Naive thymus-derived CD4-positive, alpha-beta T cell (primary cell): Measurements from ENCODE around the gene DNAH9. TPM values are rescaled to one million over a fixed set of nuclear protein-coding genes. Genes with fewer than 3 reads are reported as not detected.

Experiments used
- ATAC-seq: fragments of 150-1000 bp; cut with Tn5 transposase; 2 replicates; pipeline ENCODE4 v1.10.0; 2021; ENCODE audit warnings: mild to moderate bottlenecking, moderate library complexity
- CTCF ChIA-PET: fragments of 350-600 bp; sonication (Branson Sonifier 250); formaldehyde crosslinking; loops from one replicate; lab custom pipeline; 2021; ENCODE audit warnings: antibody characterized with exemption; lab: Charles Lee
- POLR2A ChIA-PET: fragments of 350-600 bp; sonication (Branson Sonifier 250); formaldehyde crosslinking; loops from one replicate; lab custom pipeline; 2021; ENCODE audit warnings: antibody characterized with exemption, inconsistent platforms; lab: Charles Lee
- DNase-seq, 9 donors: peaks; one replicate each; pipeline versions ENCODE4 v3.0.0 to v3.0.0-alpha.2; 2020 to 2022; ENCODE audit warnings: mixed read lengths in 1 of 9
- H3K27ac ChIP-seq: one replicate; pipeline ENCODE4 v1.7.0; 2013; ENCODE audit warnings: mild to moderate bottlenecking, low read depth, low read length, moderate library complexity
- H3K27me3 ChIP-seq, 2 donors: one replicate each; pipeline ENCODE4 v1.7.0; 2013; ENCODE audit warnings: low read length in 2 of 2, mild to moderate bottlenecking in 2 of 2, moderate library complexity in 2 of 2; ENCODE audit not compliant: control insufficient read depth in 2 of 2, insufficient read depth in 2 of 2
- H3K36me3 ChIP-seq, 3 experiments: 1 replicate in 2 of 3; 2 replicates in 1 of 3; pipeline ENCODE4 v1.7.0; 2013; ENCODE audit warnings: low read length in 3 of 3, mild to moderate bottlenecking in 3 of 3, moderate library complexity in 1 of 3; ENCODE audit not compliant: insufficient read depth in 3 of 3, control insufficient read depth in 2 of 3
- H3K4me1 ChIP-seq, 2 donors: one replicate each; pipeline ENCODE4 v1.7.0; 2013; ENCODE audit warnings: low read length in 2 of 2, mild to moderate bottlenecking in 2 of 2, moderate library complexity in 1 of 2; ENCODE audit not compliant: control insufficient read depth in 2 of 2, insufficient read depth in 2 of 2
- H3K4me3 ChIP-seq: 2 replicates; pipeline ENCODE4 v1.7.0; 2013; ENCODE audit warnings: mild to moderate bottlenecking, low read length
- H3K9me3 ChIP-seq, 3 experiments: 1 replicate in 2 of 3; 2 replicates in 1 of 3; pipeline ENCODE4 v1.7.0; 2013; ENCODE audit warnings: low read length in 3 of 3; ENCODE audit not compliant: control insufficient read depth in 2 of 3
- H3K27ac Mint-ChIP-seq, 9 donors: one replicate each; pipeline ENCODE4 v1.8.0; 2020 to 2022; ENCODE audit warnings: mixed read lengths in 9 of 9, mild to moderate bottlenecking in 8 of 9, moderate library complexity in 5 of 9, inconsistent platforms in 2 of 9
- H3K27me3 Mint-ChIP-seq, 5 donors: one replicate each; pipeline ENCODE4 v1.8.0; 2021 to 2022; ENCODE audit warnings: mixed read lengths in 5 of 5, mild to moderate bottlenecking in 1 of 5
- H3K36me3 Mint-ChIP-seq, 5 donors: one replicate each; pipeline ENCODE4 v1.8.0; 2020 to 2022; ENCODE audit warnings: mixed read lengths in 5 of 5, mild to moderate bottlenecking in 3 of 5, inconsistent platforms in 1 of 5
- H3K4me1 Mint-ChIP-seq, 7 donors: one replicate each; pipeline ENCODE4 v1.8.0; 2020 to 2022; ENCODE audit warnings: mixed read lengths in 7 of 7, mild to moderate bottlenecking in 3 of 7, inconsistent platforms in 1 of 7
- H3K4me3 Mint-ChIP-seq, 10 donors: one replicate each; pipeline ENCODE4 v1.8.0; 2020 to 2022; ENCODE audit warnings: mild to moderate bottlenecking in 10 of 10, mixed read lengths in 10 of 10, moderate library complexity in 6 of 10, inconsistent platforms in 2 of 10
- H3K9me3 Mint-ChIP-seq, 11 donors: one replicate each; pipeline ENCODE4 v1.8.0; 2020 to 2022; ENCODE audit warnings: mixed read lengths in 11 of 11, mild to moderate bottlenecking in 4 of 11, inconsistent platforms in 1 of 11, moderate library complexity in 1 of 11
- intact Hi-C, 2 donors: fragments of 100-400 bp; cut with micrococcal nuclease; formaldehyde crosslinking; loops; one replicate each; pipeline ENCODE4 v1.15.1; 2023
- polyA plus RNA-seq, 2 donors: library from polyadenylated mRNA; unstranded; fragments of 300-500 nt; fragmentation: Illumina TruSeq; gene quantifications; one replicate each; pipeline ENCODE4 v1.2.3, GENCODE V29; 2021
- total RNA-seq, 6 experiments: library from RNA in 5 of 6; stranded (reverse) in 5 of 6; gene quantifications; 1 replicate in 5 of 6; 2 replicates in 1 of 6; pipeline ENCODE4 v1.2.3 and lab custom pipeline; 2021 to 2026

DNAH9 gene
- total and polyA plus RNA-seq, 7 experiments from 2014 or later: not detected

DNA sequence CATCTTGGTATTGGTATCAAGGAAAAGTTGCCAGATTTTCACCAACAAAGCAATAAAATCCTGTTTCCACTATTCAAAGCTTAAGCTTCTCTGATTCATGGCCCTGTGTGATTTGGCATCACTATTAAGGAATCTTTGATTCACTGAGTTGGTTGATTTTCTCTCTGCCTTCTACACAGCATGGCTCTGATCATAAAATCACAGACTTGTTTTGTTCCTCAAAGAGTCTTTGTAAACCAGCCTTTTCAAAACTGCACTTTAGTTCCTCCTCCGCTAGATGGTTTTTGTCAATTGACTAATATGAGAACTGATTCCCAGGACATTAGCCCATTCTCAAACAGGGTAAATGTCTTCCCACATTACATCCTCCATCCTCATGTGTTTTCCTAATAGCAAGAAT is 197.6 kb downstream of the DNAH9 start:
- Mint-ChIP-seq H3K27me3 (no peaks in the 10 kb centered on the region), H3K27ac (no peak overlapping the region), H3K4me3 (no peak overlapping the region), H3K36me3 (no peaks in the 10 kb centered on the region), H3K9me3 (peaks cover 0 to 18% (median 5%) of the 10 kb centered on the region in 11 donors), H3K4me1 (no peaks in the 10 kb centered on the region)
- ATAC-seq (no peak), DNase-seq (no peak)
- no peaks in the 10 kb centered on the region for H3K27me3 ChIP-seq
- no peaks in the 10 kb centered on the region for H3K4me1 ChIP-seq
- H3K36me3 ChIP-seq: no peaks in the 10 kb centered on the region
- ChIA-PET POLR2A (no interaction called here), CTCF (no interaction called here)
- intact Hi-C loops: no loop called here
- no peaks in the 10 kb centered on the region for H3K9me3 ChIP-seq
- H3K4me3 ChIP-seq: no peak overlapping the region
- no peak overlapping the region for H3K27ac ChIP-seq

DNA sequence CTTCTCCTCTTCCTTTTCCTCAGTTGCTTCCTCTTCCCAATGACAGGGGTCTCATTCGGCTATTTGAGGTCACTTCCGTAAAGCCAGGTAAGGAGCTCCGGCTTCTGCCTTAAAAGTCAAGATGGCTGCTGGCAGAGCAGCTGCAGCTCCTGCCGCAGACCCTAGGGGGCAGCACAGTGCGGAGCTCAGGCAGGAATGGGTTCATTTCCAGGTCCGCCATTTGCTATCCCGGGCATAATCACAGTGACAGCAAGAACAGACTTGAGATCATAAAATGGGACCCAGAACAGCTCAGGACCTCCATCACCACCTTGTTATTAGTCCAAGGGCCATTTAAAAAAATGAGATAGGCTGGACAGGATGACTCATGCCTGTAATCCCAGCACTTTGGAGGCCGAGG is 199.5 kb downstream of the DNAH9 start:
- ATAC-seq (no peak), DNase-seq (no peak)
- no peak overlapping the region for H3K27ac ChIP-seq
- H3K27me3 ChIP-seq: no peaks in the 10 kb centered on the region
- H3K4me1 Mint-ChIP-seq: no peaks in the 10 kb centered on the region
- no peak overlapping the region for H3K27ac Mint-ChIP-seq
- H3K27me3 Mint-ChIP-seq: no peaks in the 10 kb centered on the region
- ChIA-PET CTCF (no interaction called here), POLR2A (no interaction called here)
- H3K4me3 Mint-ChIP-seq: no peak overlapping the region
- intact Hi-C loops: no loop called here
- H3K9me3 Mint-ChIP-seq: peaks cover 0 to 16% (median 5%) of the 10 kb centered on the region in 11 donors
- H3K36me3 Mint-ChIP-seq: no peaks in the 10 kb centered on the region
- no peaks in the 10 kb centered on the region for H3K9me3 ChIP-seq
- H3K4me1 ChIP-seq: no peaks in the 10 kb centered on the region
- no peaks in the 10 kb centered on the region for H3K36me3 ChIP-seq
- H3K4me3 ChIP-seq: no peak overlapping the region

DNA sequence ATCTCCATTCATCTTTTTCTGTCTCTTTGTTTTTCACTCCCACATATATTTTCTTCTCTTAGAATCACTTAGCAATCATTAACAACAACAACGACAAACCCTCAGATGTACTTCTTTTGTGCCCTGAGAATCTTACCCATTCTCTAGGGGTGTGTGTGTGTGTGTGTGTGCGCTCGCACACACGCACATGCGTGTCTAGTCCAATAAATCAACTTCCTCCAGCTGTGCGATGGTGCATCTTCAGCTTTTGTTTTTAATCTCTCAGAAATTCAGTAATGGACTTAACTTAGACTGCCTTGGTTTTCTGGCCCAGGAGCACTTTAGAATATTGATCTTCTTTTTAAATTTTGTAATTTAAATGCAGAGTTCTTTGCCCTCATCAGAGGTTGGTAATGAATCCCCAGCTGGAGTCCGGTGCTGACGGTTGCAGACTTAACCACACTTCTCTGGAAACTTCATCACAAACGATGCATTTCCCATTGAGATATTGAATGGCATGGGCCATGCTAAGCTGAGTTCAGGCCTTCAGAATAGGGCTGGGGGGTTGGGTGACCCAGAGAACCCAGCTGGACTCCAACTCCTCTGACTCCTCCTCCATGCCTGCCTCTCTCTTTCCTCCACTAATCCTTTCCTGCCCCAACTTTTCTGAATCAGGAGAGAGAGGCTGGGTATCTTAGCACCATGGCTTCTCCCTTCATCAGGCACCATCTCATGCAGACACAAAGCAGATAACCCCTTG is 205.1 kb downstream of the DNAH9 start:
- ChIA-PET POLR2A (no interaction called here), CTCF (no interaction called here)
- H3K9me3 ChIP-seq: no peaks in the 10 kb centered on the region
- peaks cover 0 to 10% (median 0%) of the 10 kb centered on the region in 5 donors for H3K27me3 Mint-ChIP-seq
- no peaks in the 10 kb centered on the region for H3K4me1 Mint-ChIP-seq
- H3K4me3 ChIP-seq: no peak overlapping the region
- no peaks in the 10 kb centered on the region for H3K27me3 ChIP-seq
- H3K36me3 Mint-ChIP-seq: no peaks in the 10 kb centered on the region
- intact Hi-C loops: no loop called here
- peaks cover 0 to 11% (median 2%) of the 10 kb centered on the region in 11 donors for H3K9me3 Mint-ChIP-seq
- H3K36me3 ChIP-seq: no peaks in the 10 kb centered on the region
- no peak overlapping the region for H3K27ac Mint-ChIP-seq
- H3K4me3 Mint-ChIP-seq: peak overlapping the region in 1 of 10 donors; percentile 10
- no peak for ATAC-seq
- no peak for DNase-seq
- H3K27ac ChIP-seq: no peak overlapping the region
- no peaks in the 10 kb centered on the region for H3K4me1 ChIP-seq

DNA sequence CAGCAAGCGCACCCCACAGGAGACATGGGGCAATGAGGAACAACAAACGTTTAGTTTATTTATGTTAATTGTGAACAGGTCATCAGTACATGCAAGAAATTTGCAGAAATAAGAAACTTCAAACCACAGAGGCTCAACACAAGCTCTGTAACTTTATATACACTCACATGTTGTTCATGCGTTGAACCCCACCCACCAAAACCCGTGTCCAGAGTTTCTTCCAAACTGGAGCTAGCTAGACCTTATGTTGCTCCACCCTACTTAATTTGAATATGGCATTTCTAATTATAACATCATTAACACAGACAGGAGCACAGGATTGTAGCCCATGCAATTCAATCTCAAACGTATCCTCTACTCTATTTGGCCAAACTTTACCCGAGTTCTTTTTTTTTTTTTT is 206.9 kb downstream of the DNAH9 start:
- Histone ChIP-seq H3K4me1 (no peaks in the 10 kb centered on the region), H3K27me3 (no peaks in the 10 kb centered on the region), H3K9me3 (no peaks in the 10 kb centered on the region), H3K27ac (no peak overlapping the region), H3K36me3 (no peaks in the 10 kb centered on the region), H3K4me3 (no peak overlapping the region)
- H3K4me1 Mint-ChIP-seq: no peaks in the 10 kb centered on the region
- H3K27ac Mint-ChIP-seq: no peak overlapping the region
- ChIA-PET CTCF (no interaction called here), POLR2A (no interaction called here)
- intact Hi-C loops: no loop called here
- peaks cover 0 to 11% (median 3%) of the 10 kb centered on the region in 11 donors for H3K9me3 Mint-ChIP-seq
- peaks cover 0 to 15% (median 0%) of the 10 kb centered on the region in 5 donors for H3K27me3 Mint-ChIP-seq
- DNase-seq (no peak), ATAC-seq (no peak)
- no peaks in the 10 kb centered on the region for H3K36me3 Mint-ChIP-seq
- H3K4me3 Mint-ChIP-seq: no peak overlapping the region

DNA sequence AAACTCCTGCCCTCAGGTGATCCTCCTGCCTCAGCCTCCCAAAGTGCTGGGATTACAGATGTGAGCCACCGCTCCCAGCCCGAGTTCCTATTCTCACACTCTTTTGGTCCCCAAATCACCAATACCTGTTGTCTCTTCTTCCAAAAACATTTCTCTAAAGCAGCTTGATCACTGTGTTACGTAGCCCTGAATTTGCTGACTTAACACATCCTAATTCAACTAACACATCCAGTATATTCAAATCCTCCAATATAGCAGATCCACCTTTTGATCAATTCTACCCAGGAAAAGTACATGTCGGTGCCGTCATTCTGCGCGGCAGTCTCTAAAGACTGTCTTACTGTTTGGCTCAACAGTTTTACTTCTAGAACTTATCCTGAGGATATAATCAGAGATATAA is 207.7 kb downstream of the DNAH9 start:
- Mint-ChIP-seq H3K27ac (no peak overlapping the region), H3K4me3 (no peak overlapping the region), H3K9me3 (peaks cover 0 to 11% (median 3%) of the 10 kb centered on the region in 11 donors), H3K27me3 (peaks cover 0 to 19% (median 0%) of the 10 kb centered on the region in 5 donors), H3K36me3 (no peaks in the 10 kb centered on the region), H3K4me1 (no peaks in the 10 kb centered on the region)
- Histone ChIP-seq H3K27me3 (no peaks in the 10 kb centered on the region), H3K36me3 (no peaks in the 10 kb centered on the region), H3K27ac (no peak overlapping the region), H3K4me1 (no peaks in the 10 kb centered on the region), H3K9me3 (no peaks in the 10 kb centered on the region), H3K4me3 (no peak overlapping the region)
- no peak for ATAC-seq
- DNase-seq: no peak
- POLR2A ChIA-PET: no interaction called here
- intact Hi-C loops: no loop called here
- CTCF ChIA-PET: no interaction called here

DNA sequence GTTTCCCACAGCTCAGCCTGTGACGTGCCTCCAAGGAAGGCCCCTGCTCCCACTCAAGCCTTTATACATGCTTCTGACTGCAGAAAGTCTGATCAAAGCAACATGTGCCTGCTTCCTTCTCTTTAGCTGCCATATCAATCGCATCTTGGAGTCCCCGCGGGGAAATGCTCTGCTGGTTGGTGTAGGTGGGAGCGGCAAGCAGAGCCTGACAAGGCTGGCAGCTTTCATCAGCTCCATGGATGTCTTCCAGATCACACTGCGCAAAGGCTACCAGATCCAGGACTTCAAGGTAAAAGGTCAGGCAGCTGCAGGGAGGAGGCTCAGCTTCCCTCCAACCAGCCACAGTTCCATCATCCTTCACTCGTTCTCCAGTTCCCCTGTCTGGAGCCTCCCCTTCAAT is 209.3 kb downstream of the DNAH9 start:
- Histone ChIP-seq H3K4me1 (no peaks in the 10 kb centered on the region), H3K27ac (no peak overlapping the region), H3K4me3 (no peak overlapping the region), H3K27me3 (no peaks in the 10 kb centered on the region), H3K9me3 (no peaks in the 10 kb centered on the region), H3K36me3 (no peaks in the 10 kb centered on the region)
- H3K27me3 Mint-ChIP-seq: peaks cover 0 to 19% (median 0%) of the 10 kb centered on the region in 5 donors
- ChIA-PET CTCF (no interaction called here), POLR2A (no interaction called here)
- no peaks in the 10 kb centered on the region for H3K36me3 Mint-ChIP-seq
- H3K4me1 Mint-ChIP-seq: no peaks in the 10 kb centered on the region
- intact Hi-C loops: no loop called here
- H3K4me3 Mint-ChIP-seq: no peak overlapping the region
- ATAC-seq (no peak), DNase-seq (no peak)
- peaks cover 0 to 11% (median 4%) of the 10 kb centered on the region in 11 donors for H3K9me3 Mint-ChIP-seq
- no peak overlapping the region for H3K27ac Mint-ChIP-seq

DNA sequence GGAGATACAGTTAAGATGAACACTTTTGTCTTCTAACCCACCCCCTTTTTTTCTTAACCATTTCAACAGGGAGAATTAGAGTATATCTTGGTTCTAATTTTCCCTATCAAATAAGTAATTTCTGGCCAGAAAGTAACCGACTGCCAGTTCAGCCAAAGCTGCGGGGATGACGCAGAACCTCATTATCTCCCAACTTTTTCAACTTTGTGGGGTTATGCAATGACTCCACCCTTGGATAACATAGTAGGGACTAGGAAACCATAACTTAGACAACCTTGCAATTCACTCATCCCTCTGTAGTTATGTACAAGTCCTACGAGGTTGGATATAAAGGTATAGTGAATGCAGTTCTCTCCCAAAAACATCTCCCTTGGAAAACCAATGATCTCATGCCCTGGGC is 215.0 kb downstream of the DNAH9 start:
- POLR2A ChIA-PET: no interaction called here
- intact Hi-C loops: no loop called here
- Histone ChIP-seq H3K27me3 (no peaks in the 10 kb centered on the region), H3K9me3 (no peaks in the 10 kb centered on the region), H3K27ac (no peak overlapping the region), H3K36me3 (no peaks in the 10 kb centered on the region), H3K4me3 (no peak overlapping the region), H3K4me1 (no peaks in the 10 kb centered on the region)
- Mint-ChIP-seq H3K27me3 (peaks cover 0 to 10% (median 0%) of the 10 kb centered on the region in 5 donors), H3K27ac (no peak overlapping the region), H3K36me3 (no peaks in the 10 kb centered on the region), H3K4me3 (no peak overlapping the region), H3K4me1 (no peaks in the 10 kb centered on the region), H3K9me3 (peaks cover 0 to 10% (median 3%) of the 10 kb centered on the region in 11 donors)
- CTCF ChIA-PET: no interaction called here
- DNase-seq: no peak
- ATAC-seq: no peak
